Pancreas (tissue), 10 donors: ENCODE results near the gene SOX18. TPM values are rescaled to one million over a fixed set of nuclear protein-coding genes. Genes with fewer than 3 reads are reported as not detected.

Source experiments
- ATAC-seq, 4 donors: fragments of 200-7000 bp; cut with Tn5 transposase; one replicate each; pipeline versions ENCODE4 v1.8.0 to v1.9.1; 2020; ENCODE audit warnings: mild to moderate bottlenecking in 4 of 4, moderate library complexity in 4 of 4
- DNase-seq, 6 donors: peaks; one replicate each; pipeline ENCODE4 v3.0.0-alpha.2; 2020
- FAIRE-seq: peaks from 2 replicates; lab custom pipeline; 2012; peaks lifted over from hg19 to GRCh38; lab: Jason Lieb, UNC
- H3K27ac ChIP-seq, 4 donors: fragments of 200-600 bp; sonication (generic); 1 replicate in 3 of 4; 2 replicates in 1 of 4; pipeline versions ENCODE4 v1.5.0 to v1.8.0; 2020
- H3K27me3 ChIP-seq, 4 donors: fragments of 200-600 bp; one replicate each; pipeline ENCODE4 v1.8.0; 2021
- H3K36me3 ChIP-seq, 3 donors: fragments of 200-600 bp; sonication (generic) in 1 of 3; one replicate each; pipeline versions ENCODE4 v1.5.0 to v1.8.0; 2020 to 2021
- H3K4me1 ChIP-seq, 3 donors: fragments of 200-600 bp; one replicate each; pipeline ENCODE4 v1.8.0; 2021
- H3K4me3 ChIP-seq, 4 donors: fragments of 200-600 bp; sonication (generic) in 2 of 4; one replicate each; pipeline versions ENCODE4 v1.5.0 to v1.8.0; 2020 to 2021
- H3K9me3 ChIP-seq, 4 donors: fragments of 200-600 bp; one replicate each; pipeline ENCODE4 v1.8.0; 2021
- CTCF ChIP-seq, 4 donors: fragments of 200-600 bp; sonication (generic) in 3 of 4; IDR thresholded peaks; one replicate each; pipeline versions ENCODE4 v1.5.0 to v1.8.0; 2021; ENCODE audit warnings: antibody characterized with exemption in 4 of 4
- WGBS, 2 donors: extraction: QIAGEN DNeasy Blood & Tissue Kit; methylation state at CpG; one replicate each; pipeline ENCODE4 v1.1.7; 2013; 5-methylcytosine and 5-hydroxymethylcytosine counted together
- intact Hi-C, 3 donors: fragments of 100-400 bp; cut with DNase I; formaldehyde crosslinking; loops; one replicate each; pipeline versions ENCODE4 v1.11.1 to v1.14.2; 2022
- polyA plus RNA-seq, 2 donors: library from polyadenylated mRNA; stranded (reverse); fragments of 200-250 nt; gene quantifications; one replicate each; pipeline ENCODE4 v1.2.3, GENCODE V29; 2013
- total RNA-seq, 6 donors: library from RNA; stranded (reverse); fragmentation: NEBNext Ultra II Directional in 4 of 6; extraction: Animal tissue kit (Norgen Biotek cat#: 25700) in 4 of 6; gene quantifications; one replicate each; pipeline versions ENCODE4 v1.2.1 to v1.2.4, GENCODE V29; 2021 to 2023
- donor health status: healthy with polysubstance abuse.
- donor health status: DM: no; HTN: no; CAD: no; lungs with moderate emphysema.
- donor health status: DM: no; HTN: no; CAD: no.
- donor health status: control.
- donor health status: control.
- donor health status: Bipolar disorder and iron deficiency.
- donor health status: DM: yes; HTN: yes; CAD: no.
- donor health status: DM: no; HTN: no; CAD: no.
- donor health status: DM: no; HTN: no; CAD: no.
- donor health status: DM: yes; HTN: yes; CAD: no.

Gene SOX18
- total and polyA plus RNA-seq, 8 donors, result 3.7 to 9.1 (median 6.0) TPM

- TF ChIP-seq CTCF (IDR thresholded peaks at IDR 0.05), result no peak
- ATAC-seq, result no peak
- H3K9me3 ChIP-seq, result no peaks in the 10 kb centered on the region
- WGBS, 2 donors, result 78 to 80% methylated on average over 8 of the region's 8 CpGs
- no peaks in the 10 kb centered on the region for H3K4me1 ChIP-seq
- intact Hi-C loops, result no loop called here
- DNase-seq, result no peak
- no peak overlapping the region for H3K4me3 ChIP-seq
- FAIRE-seq, result no peak
- H3K27me3 ChIP-seq, result no peaks in the 10 kb centered on the region
- peaks cover 11 to 50% (median 15%) of the 10 kb centered on the region in 3 donors for H3K36me3 ChIP-seq
- H3K27ac ChIP-seq, result no peak overlapping the region
These were observed 38.7 kb downstream of the SOX18 start for GRCh38 chr20:64010711-64011237.

GRCh38 chr20:64009811-64010387 lies 39.5 kb downstream of the SOX18 start:
- Histone ChIP-seq H3K9me3 (no peaks in the 10 kb centered on the region), H3K36me3 (peaks cover 11 to 44% (median 13%) of the 10 kb centered on the region in 3 donors), H3K27ac (no peak overlapping the region), H3K4me3 (no peak overlapping the region), H3K4me1 (no peaks in the 10 kb centered on the region), H3K27me3 (no peaks in the 10 kb centered on the region)
- FAIRE-seq (no peak), DNase-seq (no peak), ATAC-seq (no peak)
- 90 to 94% methylated on average over 13 of the region's 13 CpGs for WGBS, 2 donors
- TF ChIP-seq CTCF (IDR thresholded peaks at IDR 0.05), result no peak
- intact Hi-C loops, result no loop called here

GRCh38 chr20:64006902-64007301 lies 42.5 kb downstream of the SOX18 start:
- no peaks in the 10 kb centered on the region for H3K27me3 ChIP-seq
- TF ChIP-seq CTCF (IDR thresholded peaks at IDR 0.05), result no peak
- ATAC-seq, result peak in 2 of 4 donors; percentile 36 to 41
- no peak for FAIRE-seq
- WGBS, 2 donors, result 94 to 96% methylated on average over 3 of the region's 3 CpGs
- peaks cover 11 to 33% (median 12%) of the 10 kb centered on the region in 3 donors for H3K36me3 ChIP-seq
- intact Hi-C loops, result no loop called here
- no peaks in the 10 kb centered on the region for H3K4me1 ChIP-seq
- no peak overlapping the region for H3K4me3 ChIP-seq
- DNase-seq, result no peak
- no peak overlapping the region for H3K27ac ChIP-seq
- no peaks in the 10 kb centered on the region for H3K9me3 ChIP-seq

- Histone ChIP-seq H3K4me3 (no peak overlapping the region), H3K27ac (no peak overlapping the region), H3K27me3 (no peaks in the 10 kb centered on the region), H3K9me3 (no peaks in the 10 kb centered on the region), H3K36me3 (peaks cover 10 to 34% (median 14%) of the 10 kb centered on the region in 3 donors), H3K4me1 (no peaks in the 10 kb centered on the region)
- ATAC-seq (no peak), FAIRE-seq (no peak), DNase-seq (no peak)
- TF ChIP-seq CTCF (IDR thresholded peaks at IDR 0.05), result no peak
- WGBS, 2 donors, result 78 to 85% methylated on average over 10 of the region's 10 CpGs
- intact Hi-C loops, result no loop called here
These were observed 42.9 kb downstream of the SOX18 start for GRCh38 chr20:64006490-64006889.

- no peak overlapping the region for H3K4me3 ChIP-seq
- ATAC-seq, result no peak
- WGBS, 2 donors, result 82 to 87% methylated on average over 6 of the region's 6 CpGs
- H3K4me1 ChIP-seq, result no peaks in the 10 kb centered on the region
- no peaks in the 10 kb centered on the region for H3K27me3 ChIP-seq
- H3K9me3 ChIP-seq, result no peaks in the 10 kb centered on the region
- intact Hi-C loops, result no loop called here
- H3K27ac ChIP-seq, result no peak overlapping the region
- peaks cover 7 to 34% (median 15%) of the 10 kb centered on the region in 3 donors for H3K36me3 ChIP-seq
- no peak for DNase-seq
- no peak for TF ChIP-seq CTCF (IDR thresholded peaks at IDR 0.05)
- no peak for FAIRE-seq
These were observed 44.0 kb downstream of the SOX18 start for GRCh38 chr20:64005394-64005793.
